ENCODE data around the gene BAG1.

The BAG1 gene

GRCh38 chr9:33245341-33245740 is 19.2 kb downstream of the BAG1 start:
- Histone ChIP-seq H3K36me3 (peaks cover 0 to 20% (median 10%) of the 10 kb centered on the region in 11 experiments; a peak in 8 of 22 replicates), H3K4me1 (peaks cover 17 to 28% (median 26%) of the 10 kb centered on the region in 10 experiments), H3K27ac (no peak overlapping the region), H3K4me3 (no peak overlapping the region), H3K9me3 (replicated peaks in 1 of 11) (no peaks in the 10 kb centered on the region), H3K9ac (no peak overlapping the region), H3K27me3 (no peaks in the 10 kb centered on the region), H3K4me2 (no peak overlapping the region), H4K20me1 (0 out of 22 replicates have a peak, but pooled peaks cover 0 to 9% (median 0%) of the 10 kb centered on the region in 11 experiments)
- no peak for TF ChIP-seq Cebpa-rat (IDR thresholded peaks at IDR 0.05)

- no peaks in the 10 kb centered on the region for H3K9me3 ChIP-seq (replicated peaks in 1 of 11)
- H3K4me1 ChIP-seq = peaks cover 6 to 23% (median 15%) of the 10 kb centered on the region in 10 experiments
- no peaks in the 10 kb centered on the region for H3K27me3 ChIP-seq
- no peak overlapping the region for H3K4me3 ChIP-seq
- H3K9ac ChIP-seq = no peak overlapping the region
- no peaks in the 10 kb centered on the region for H4K20me1 ChIP-seq
- peak in 2 of 11 experiments; percentile 18 to 44; a peak in 2 of 22 replicates for TF ChIP-seq Cebpa-rat (IDR thresholded peaks at IDR 0.05)
- no peak overlapping the region for H3K27ac ChIP-seq
- peaks cover 0 to 20% (median 9%) of the 10 kb centered on the region in 11 experiments; a peak in 6 of 22 replicates for H3K36me3 ChIP-seq
- no peak overlapping the region for H3K4me2 ChIP-seq
These were observed 20.2 kb downstream of the BAG1 start for GRCh38 chr9:33244137-33244784.

GRCh38 chr9:33242609-33243134 is 21.8 kb downstream of the BAG1 start:
- TF ChIP-seq Cebpa-rat (IDR thresholded peaks at IDR 0.05) = no peak
- Histone ChIP-seq H3K36me3 (peaks cover 0 to 5% (median 0%) of the 10 kb centered on the region in 11 experiments; a peak in 4 of 22 replicates), H4K20me1 (no peaks in the 10 kb centered on the region), H3K4me2 (no peak overlapping the region), H3K4me3 (no peak overlapping the region), H3K9me3 (replicated peaks in 1 of 11) (no peaks in the 10 kb centered on the region), H3K27me3 (no peaks in the 10 kb centered on the region), H3K4me1 (peaks cover 0 to 7% (median 0%) of the 10 kb centered on the region in 10 experiments; a peak in 5 of 20 replicates), H3K9ac (no peak overlapping the region), H3K27ac (no peak overlapping the region)

- Histone ChIP-seq H3K4me1 (peaks cover 0 to 7% (median 0%) of the 10 kb centered on the region in 10 experiments; a peak in 1 of 20 replicates), H3K27ac (no peak overlapping the region), H3K4me3 (no peak overlapping the region), H3K9me3 (replicated peaks in 1 of 11) (no peaks in the 10 kb centered on the region), H3K27me3 (no peaks in the 10 kb centered on the region), H3K36me3 (no peaks in the 10 kb centered on the region), H4K20me1 (no peaks in the 10 kb centered on the region), H3K4me2 (no peak overlapping the region), H3K9ac (no peak overlapping the region)
- no peak for TF ChIP-seq Cebpa-rat (IDR thresholded peaks at IDR 0.05)
These were observed 23.2 kb downstream of the BAG1 start for GRCh38 chr9:33241298-33241697.

- Histone ChIP-seq H3K9ac (no peak within 1 kb of the TSS; a peak in 1 of 22 replicates), H4K20me1 (no peaks in the 10 kb centered on the region), H3K27me3 (no peaks in the 10 kb centered on the region), H3K4me3 (no peak within 1 kb of the TSS), H3K4me1 (peaks cover 0 to 7% (median 0%) of the 10 kb centered on the region in 10 experiments; a peak in 1 of 20 replicates), H3K4me2 (no peak within 1 kb of the TSS; a peak in 1 of 22 replicates), H3K27ac (no peak within 1 kb of the TSS), H3K9me3 (replicated peaks in 1 of 11) (no peaks in the 10 kb centered on the region), H3K36me3 (no peaks in the 10 kb centered on the region)
- TF ChIP-seq Cebpa-rat (IDR thresholded peaks at IDR 0.05) = no peak
These were observed 24.6 kb downstream of the BAG1 start, which contains the start of gene SPINK4 for GRCh38 chr9:33239921-33240320. Gene SPINK4, plus strand, starts transcription at chr9:33240167. Its CDS starts 42 bp downstream, at chr9:33240209.

GRCh38 chr9:33236571-33236970 is 27.9 kb downstream of the BAG1 start:
- TF ChIP-seq Cebpa-rat (IDR thresholded peaks at IDR 0.05) = no peak
- Histone ChIP-seq H3K4me1 (peaks cover 0 to 7% (median 0%) of the 10 kb centered on the region in 10 experiments; a peak in 1 of 20 replicates), H3K9ac (no peak overlapping the region), H3K4me2 (no peak overlapping the region), H4K20me1 (no peaks in the 10 kb centered on the region), H3K4me3 (no peak overlapping the region), H3K36me3 (no peaks in the 10 kb centered on the region), H3K27me3 (no peaks in the 10 kb centered on the region), H3K9me3 (replicated peaks in 1 of 11) (no peaks in the 10 kb centered on the region), H3K27ac (no peak overlapping the region)

- no peak overlapping the region for H3K27ac ChIP-seq
- no peak for TF ChIP-seq Cebpa-rat (IDR thresholded peaks at IDR 0.05)
These were observed 29.7 kb downstream of the BAG1 start for GRCh38 chr9:33234511-33235467.

GRCh38 chr9:33233626-33234342 is 30.7 kb downstream of the BAG1 start:
- H3K9ac ChIP-seq = no peak overlapping the region
- H3K27me3 ChIP-seq = no peaks in the 10 kb centered on the region
- no peak for TF ChIP-seq Cebpa-rat (IDR thresholded peaks at IDR 0.05)
- H3K27ac ChIP-seq = no peak overlapping the region
- no peak overlapping the region for H3K4me3 ChIP-seq
- H4K20me1 ChIP-seq = no peaks in the 10 kb centered on the region
- peaks cover 0 to 9% (median 6%) of the 10 kb centered on the region in 10 experiments; a peak in 14 of 20 replicates for H3K4me1 ChIP-seq
- H3K36me3 ChIP-seq = no peaks in the 10 kb centered on the region
- H3K9me3 ChIP-seq (replicated peaks in 1 of 11) = no peaks in the 10 kb centered on the region
- H3K4me2 ChIP-seq = no peak overlapping the region

More at GRCh38 chr9:33234511-33235467, 29.7 kb downstream of the BAG1 start:
- H4K20me1 ChIP-seq = no peaks in the 10 kb centered on the region
- no peak overlapping the region for H3K4me2 ChIP-seq
- H3K36me3 ChIP-seq = no peaks in the 10 kb centered on the region
- no peaks in the 10 kb centered on the region for H3K9me3 ChIP-seq (replicated peaks in 1 of 11)
- H3K27me3 ChIP-seq = no peaks in the 10 kb centered on the region
- H3K9ac ChIP-seq = no peak overlapping the region
- peaks cover 0 to 3% (median 0%) of the 10 kb centered on the region in 10 experiments; a peak in 1 of 20 replicates for H3K4me1 ChIP-seq
- H3K4me3 ChIP-seq = no peak overlapping the region

Data from BLaER1 treated with 17β-estradiol and CSF1 and Interleukin-3, amounts not matched to agents 10 nM and 100 nM (cell line).